HepG2 (cell line): Measurements from ENCODE around the gene CTSA. TPM values are rescaled to one million over a fixed set of nuclear protein-coding genes. Genes with fewer than 3 reads are reported as not detected.
A peak's percentile ranks its signal among the peaks of the same experiment; 100 is the strongest.

ENCODE experiments used
- EHMT2 ChIP-seq: fragments of 200-600 bp; sonication (generic); IDR thresholded peaks from 2 replicates; pipeline ENCODE4 v1.7.0; 2017; ENCODE audit warnings: antibody characterized with exemption, low read depth, low read length, borderline replicate concordance
- EP300 ChIP-seq, 3 experiments: sonication (generic) in 1 of 3; formaldehyde crosslinking in 1 of 3; IDR thresholded peaks; 2 replicates each; pipeline versions ENCODE4 v1.5.1 to v1.6.1; 2011 to 2020; ENCODE audit warnings: low read depth in 2 of 3, low read length in 2 of 3, borderline replicate concordance in 1 of 3, improper control_type of control experiment in 1 of 3, mild to moderate bottlenecking in 1 of 3, missing genetic modification reagents in 1 of 3, moderate library complexity in 1 of 3
- POLR2AphosphoS5 ChIP-seq: IDR thresholded peaks from 2 replicates; pipeline ENCODE4 v1.6.1; 2012; ENCODE audit warnings: low read depth, low read length
- PTBP1 ChIP-seq: fragments of 200-400 bp; formaldehyde crosslinking; IDR thresholded peaks from 2 replicates; pipeline ENCODE4 v1.6.1; 2018; ENCODE audit warnings: low read length, low read depth; ENCODE audit not compliant: poor library complexity, severe bottlenecking
- RXRB ChIP-seq: IDR thresholded peaks from 2 replicates; pipeline ENCODE4 v1.6.1; 2016; ENCODE audit warnings: borderline replicate concordance, missing genetic modification reagents, missing compliant biosample characterization
- SMYD3 ChIP-seq: sonication (generic); formaldehyde crosslinking; IDR thresholded peaks from 2 replicates; pipeline ENCODE4 v1.8.1; 2023; ENCODE audit warnings: mild to moderate bottlenecking, missing genetic modification reagents
- SPEN ChIP-seq: sonication (generic); formaldehyde crosslinking; IDR thresholded peaks from 2 replicates; pipeline ENCODE4 v1.5.1; 2020; ENCODE audit warnings: low read depth, mild to moderate bottlenecking, missing genetic modification reagents
- TOE1 ChIP-seq: sonication (generic); formaldehyde crosslinking; IDR thresholded peaks from 2 replicates; pipeline ENCODE4 v1.4.0; 2020; ENCODE audit warnings: mild to moderate bottlenecking, missing genetic modification reagents
- ZNF564 ChIP-seq: sonication (generic); formaldehyde crosslinking; IDR thresholded peaks from 2 replicates; pipeline ENCODE4 v1.8.1; 2023; ENCODE audit warnings: mild to moderate bottlenecking, missing genetic modification reagents
- ZNF678 ChIP-seq: sonication (generic); formaldehyde crosslinking; IDR thresholded peaks from 2 replicates; pipeline ENCODE4 v1.4.0; 2020; ENCODE audit warnings: mild to moderate bottlenecking, missing genetic modification reagents
- ZNF768 ChIP-seq: sonication (generic); formaldehyde crosslinking; IDR thresholded peaks from 2 replicates; pipeline ENCODE4 v1.4.0; 2020; ENCODE audit warnings: missing genetic modification reagents
- ZNF839 ChIP-seq: sonication (generic); formaldehyde crosslinking; IDR thresholded peaks from 2 replicates; pipeline ENCODE4 v1.4.0; 2020; ENCODE audit warnings: missing genetic modification reagents, mild to moderate bottlenecking, borderline replicate concordance
- polyA plus RNA-seq, 8 experiments: library from polyadenylated mRNA; depleted of rRNA in 3 of 8; stranded (reverse) in 7 of 8; unstranded in 1 of 8; fragments of >200 nt; fragmentation: Illumina TruSeq in 4 of 8; extraction: Trizol in 4 of 8; gene quantifications; 2 replicates each; pipeline versions ENCODE4 v1.2.1 to v1.2.3, GENCODE V29; 2011 to 2016; ENCODE audit warnings: low read depth in 4 of 8, missing spikeins in 1 of 8, mixed read lengths in 1 of 8; ENCODE audit not compliant: insufficient read depth in 1 of 8
- total RNA-seq, 5 experiments: library from RNA; depleted of rRNA; stranded (reverse); fragments of >200 nt; fragmentation: Illumina TruSeq; extraction: Trizol; gene quantifications; 2 replicates each; pipeline ENCODE4 v1.2.3, GENCODE V29; 2016; ENCODE audit warnings: low read depth in 1 of 5
- TF ChIP-seq, protein P1 (sequence below): sonication (generic); formaldehyde crosslinking; IDR thresholded peaks from 2 replicates; pipeline ENCODE4 v1.9.0; 2021; ENCODE audit warnings: mild to moderate bottlenecking, missing genetic modification reagents
- TF ChIP-seq, protein P2 (sequence below): sonication (generic); formaldehyde crosslinking; IDR thresholded peaks from 2 replicates; pipeline ENCODE4 v1.9.0; 2022; ENCODE audit warnings: low read depth, missing genetic modification reagents
- TF ChIP-seq, protein P3 (sequence below): sonication (generic); formaldehyde crosslinking; IDR thresholded peaks from 2 replicates; pipeline ENCODE4 v1.4.0; 2020; ENCODE audit warnings: mild to moderate bottlenecking, missing genetic modification reagents

Gene CTSA
- total and polyA plus RNA-seq, 2 of the 13 experiments (the other 11 are each of a cell fraction or from before 2014, with no cell fraction given) = 202 to 231 TPM

GRCh38 chr20:45947110-45947866 is 56.2 kb downstream of the CTSA start (continued):
- TF ChIP-seq, protein P1, sequence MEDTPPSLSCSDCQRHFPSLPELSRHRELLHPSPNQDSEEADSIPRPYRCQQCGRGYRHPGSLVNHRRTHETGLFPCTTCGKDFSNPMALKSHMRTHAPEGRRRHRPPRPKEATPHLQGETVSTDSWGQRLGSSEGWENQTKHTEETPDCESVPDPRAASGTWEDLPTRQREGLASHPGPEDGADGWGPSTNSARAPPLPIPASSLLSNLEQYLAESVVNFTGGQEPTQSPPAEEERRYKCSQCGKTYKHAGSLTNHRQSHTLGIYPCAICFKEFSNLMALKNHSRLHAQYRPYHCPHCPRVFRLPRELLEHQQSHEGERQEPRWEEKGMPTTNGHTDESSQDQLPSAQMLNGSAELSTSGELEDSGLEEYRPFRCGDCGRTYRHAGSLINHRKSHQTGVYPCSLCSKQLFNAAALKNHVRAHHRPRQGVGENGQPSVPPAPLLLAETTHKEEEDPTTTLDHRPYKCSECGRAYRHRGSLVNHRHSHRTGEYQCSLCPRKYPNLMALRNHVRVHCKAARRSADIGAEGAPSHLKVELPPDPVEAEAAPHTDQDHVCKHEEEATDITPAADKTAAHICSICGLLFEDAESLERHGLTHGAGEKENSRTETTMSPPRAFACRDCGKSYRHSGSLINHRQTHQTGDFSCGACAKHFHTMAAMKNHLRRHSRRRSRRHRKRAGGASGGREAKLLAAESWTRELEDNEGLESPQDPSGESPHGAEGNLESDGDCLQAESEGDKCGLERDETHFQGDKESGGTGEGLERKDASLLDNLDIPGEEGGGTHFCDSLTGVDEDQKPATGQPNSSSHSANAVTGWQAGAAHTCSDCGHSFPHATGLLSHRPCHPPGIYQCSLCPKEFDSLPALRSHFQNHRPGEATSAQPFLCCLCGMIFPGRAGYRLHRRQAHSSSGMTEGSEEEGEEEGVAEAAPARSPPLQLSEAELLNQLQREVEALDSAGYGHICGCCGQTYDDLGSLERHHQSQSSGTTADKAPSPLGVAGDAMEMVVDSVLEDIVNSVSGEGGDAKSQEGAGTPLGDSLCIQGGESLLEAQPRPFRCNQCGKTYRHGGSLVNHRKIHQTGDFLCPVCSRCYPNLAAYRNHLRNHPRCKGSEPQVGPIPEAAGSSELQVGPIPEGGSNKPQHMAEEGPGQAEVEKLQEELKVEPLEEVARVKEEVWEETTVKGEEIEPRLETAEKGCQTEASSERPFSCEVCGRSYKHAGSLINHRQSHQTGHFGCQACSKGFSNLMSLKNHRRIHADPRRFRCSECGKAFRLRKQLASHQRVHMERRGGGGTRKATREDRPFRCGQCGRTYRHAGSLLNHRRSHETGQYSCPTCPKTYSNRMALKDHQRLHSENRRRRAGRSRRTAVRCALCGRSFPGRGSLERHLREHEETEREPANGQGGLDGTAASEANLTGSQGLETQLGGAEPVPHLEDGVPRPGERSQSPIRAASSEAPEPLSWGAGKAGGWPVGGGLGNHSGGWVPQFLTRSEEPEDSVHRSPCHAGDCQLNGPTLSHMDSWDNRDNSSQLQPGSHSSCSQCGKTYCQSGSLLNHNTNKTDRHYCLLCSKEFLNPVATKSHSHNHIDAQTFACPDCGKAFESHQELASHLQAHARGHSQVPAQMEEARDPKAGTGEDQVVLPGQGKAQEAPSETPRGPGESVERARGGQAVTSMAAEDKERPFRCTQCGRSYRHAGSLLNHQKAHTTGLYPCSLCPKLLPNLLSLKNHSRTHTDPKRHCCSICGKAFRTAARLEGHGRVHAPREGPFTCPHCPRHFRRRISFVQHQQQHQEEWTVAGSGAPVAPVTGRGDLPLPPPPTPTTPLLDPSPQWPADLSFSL (CRISPR knock-in tag) = no peak
- no peak for TF ChIP-seq TOE1
- no peak for TF ChIP-seq ZNF678 (CRISPR knock-in tag)
- no peak for TF ChIP-seq POLR2AphosphoS5
- TF ChIP-seq, protein P2, sequence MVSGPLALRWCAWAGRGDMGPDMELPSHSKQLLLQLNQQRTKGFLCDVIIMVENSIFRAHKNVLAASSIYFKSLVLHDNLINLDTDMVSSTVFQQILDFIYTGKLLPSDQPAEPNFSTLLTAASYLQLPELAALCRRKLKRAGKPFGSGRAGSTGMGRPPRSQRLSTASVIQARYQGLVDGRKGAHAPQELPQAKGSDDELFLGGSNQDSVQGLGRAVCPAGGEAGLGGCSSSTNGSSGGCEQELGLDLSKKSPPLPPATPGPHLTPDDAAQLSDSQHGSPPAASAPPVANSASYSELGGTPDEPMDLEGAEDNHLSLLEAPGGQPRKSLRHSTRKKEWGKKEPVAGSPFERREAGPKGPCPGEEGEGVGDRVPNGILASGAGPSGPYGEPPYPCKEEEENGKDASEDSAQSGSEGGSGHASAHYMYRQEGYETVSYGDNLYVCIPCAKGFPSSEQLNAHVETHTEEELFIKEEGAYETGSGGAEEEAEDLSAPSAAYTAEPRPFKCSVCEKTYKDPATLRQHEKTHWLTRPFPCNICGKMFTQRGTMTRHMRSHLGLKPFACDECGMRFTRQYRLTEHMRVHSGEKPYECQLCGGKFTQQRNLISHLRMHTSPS = no peak
- no peak for TF ChIP-seq EP300 (IDR thresholded peaks at IDR 0.05; ENCODE audit: low read depth in 2 of 2, low read length in 2 of 2)
- no peak for TF ChIP-seq EP300 (CRISPR knock-in tag; IDR thresholded peaks at IDR 0.05; ENCODE audit: borderline replicate concordance)
- peak; percentile 58; the same call in 1 of the 2 replicates for TF ChIP-seq ZNF768 (CRISPR knock-in tag)
- TF ChIP-seq ZNF564 (CRISPR knock-in tag) = no peak
- no peak for TF ChIP-seq EHMT2
- peak; percentile 11; the same call in 1 of the 2 replicates for TF ChIP-seq SPEN (CRISPR knock-in tag)
- TF ChIP-seq RXRB (CRISPR knock-in tag) = no peak
- TF ChIP-seq SMYD3 (CRISPR knock-in tag) = no peak
- peak; percentile 18 for TF ChIP-seq PTBP1
- TF ChIP-seq, protein P3, sequence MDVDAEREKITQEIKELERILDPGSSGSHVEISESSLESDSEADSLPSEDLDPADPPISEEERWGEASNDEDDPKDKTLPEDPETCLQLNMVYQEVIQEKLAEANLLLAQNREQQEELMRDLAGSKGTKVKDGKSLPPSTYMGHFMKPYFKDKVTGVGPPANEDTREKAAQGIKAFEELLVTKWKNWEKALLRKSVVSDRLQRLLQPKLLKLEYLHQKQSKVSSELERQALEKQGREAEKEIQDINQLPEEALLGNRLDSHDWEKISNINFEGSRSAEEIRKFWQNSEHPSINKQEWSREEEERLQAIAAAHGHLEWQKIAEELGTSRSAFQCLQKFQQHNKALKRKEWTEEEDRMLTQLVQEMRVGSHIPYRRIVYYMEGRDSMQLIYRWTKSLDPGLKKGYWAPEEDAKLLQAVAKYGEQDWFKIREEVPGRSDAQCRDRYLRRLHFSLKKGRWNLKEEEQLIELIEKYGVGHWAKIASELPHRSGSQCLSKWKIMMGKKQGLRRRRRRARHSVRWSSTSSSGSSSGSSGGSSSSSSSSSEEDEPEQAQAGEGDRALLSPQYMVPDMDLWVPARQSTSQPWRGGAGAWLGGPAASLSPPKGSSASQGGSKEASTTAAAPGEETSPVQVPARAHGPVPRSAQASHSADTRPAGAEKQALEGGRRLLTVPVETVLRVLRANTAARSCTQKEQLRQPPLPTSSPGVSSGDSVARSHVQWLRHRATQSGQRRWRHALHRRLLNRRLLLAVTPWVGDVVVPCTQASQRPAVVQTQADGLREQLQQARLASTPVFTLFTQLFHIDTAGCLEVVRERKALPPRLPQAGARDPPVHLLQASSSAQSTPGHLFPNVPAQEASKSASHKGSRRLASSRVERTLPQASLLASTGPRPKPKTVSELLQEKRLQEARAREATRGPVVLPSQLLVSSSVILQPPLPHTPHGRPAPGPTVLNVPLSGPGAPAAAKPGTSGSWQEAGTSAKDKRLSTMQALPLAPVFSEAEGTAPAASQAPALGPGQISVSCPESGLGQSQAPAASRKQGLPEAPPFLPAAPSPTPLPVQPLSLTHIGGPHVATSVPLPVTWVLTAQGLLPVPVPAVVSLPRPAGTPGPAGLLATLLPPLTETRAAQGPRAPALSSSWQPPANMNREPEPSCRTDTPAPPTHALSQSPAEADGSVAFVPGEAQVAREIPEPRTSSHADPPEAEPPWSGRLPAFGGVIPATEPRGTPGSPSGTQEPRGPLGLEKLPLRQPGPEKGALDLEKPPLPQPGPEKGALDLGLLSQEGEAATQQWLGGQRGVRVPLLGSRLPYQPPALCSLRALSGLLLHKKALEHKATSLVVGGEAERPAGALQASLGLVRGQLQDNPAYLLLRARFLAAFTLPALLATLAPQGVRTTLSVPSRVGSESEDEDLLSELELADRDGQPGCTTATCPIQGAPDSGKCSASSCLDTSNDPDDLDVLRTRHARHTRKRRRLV (CRISPR knock-in tag) = no peak
- 0 out of 2 replicates have a peak, but pooled peaks have one; percentile 13 for TF ChIP-seq ZNF839 (CRISPR knock-in tag)
